Common myeloid progenitor, CD34-positive (primary cell): ENCODE results near the gene NUDT15.
"Not testable (repeated sequence)": the region's sequence is repeated elsewhere in the genome, so short reads cannot be mapped to it uniquely, and the experiment has no call there.

Source experiments
- CTCF ChIA-PET: fragments of 350-600 bp; sonication (Branson Sonifier 250); formaldehyde crosslinking; loops from one replicate; lab custom pipeline; 2021; ENCODE audit warnings: antibody characterized with exemption; lab: Charles Lee
- POLR2A ChIA-PET: fragments of 350-600 bp; sonication (Branson Sonifier 250); formaldehyde crosslinking; loops from one replicate; lab custom pipeline; 2021; ENCODE audit warnings: antibody characterized with exemption; lab: Charles Lee
- DNase-seq, 3 donors: peaks; one replicate each; pipeline versions ENCODE4 v3.0.0 to v3.0.0-alpha.2; 2013
- H3K27ac ChIP-seq, 2 experiments: 1 replicate in 1 of 2; 2 replicates in 1 of 2; pipeline ENCODE4 v1.7.0; 2013; ENCODE audit warnings: inconsistent platforms in 2 of 2, low read length in 2 of 2, mild to moderate bottlenecking in 2 of 2, low read depth in 1 of 2, moderate library complexity in 1 of 2; ENCODE audit not compliant: severe bottlenecking in 2 of 2, insufficient read depth in 1 of 2, poor library complexity in 1 of 2
- H3K27me3 ChIP-seq, 5 experiments: replicated peaks in 2 of 5; 1 replicate in 3 of 5; 2 replicates in 2 of 5; pipeline versions ENCODE4 v1.6.1 to v1.7.0; 2013; ENCODE audit warnings: low read length in 4 of 5, mild to moderate bottlenecking in 2 of 5, moderate library complexity in 2 of 5, inconsistent platforms in 1 of 5; ENCODE audit not compliant: insufficient read depth in 5 of 5, control insufficient read depth in 4 of 5
- H3K36me3 ChIP-seq, 4 experiments: 1 replicate in 2 of 4; 2 replicates in 2 of 4; pipeline versions ENCODE4 v1.6.1 to v1.7.0; 2013; ENCODE audit warnings: low read length in 3 of 4, control low read depth in 1 of 4, mild to moderate bottlenecking in 1 of 4; ENCODE audit not compliant: control insufficient read depth in 4 of 4, insufficient read depth in 4 of 4
- H3K4me1 ChIP-seq, 4 experiments: 1 replicate in 3 of 4; 2 replicates in 1 of 4; pipeline versions ENCODE4 v1.6.1 to v1.7.1; 2013; ENCODE audit warnings: low read length in 3 of 4, mild to moderate bottlenecking in 3 of 4, control low read depth in 1 of 4, inconsistent platforms in 1 of 4, moderate library complexity in 1 of 4; ENCODE audit not compliant: control insufficient read depth in 4 of 4, insufficient read depth in 4 of 4; ENCODE audit errors: control extremely low read depth in 1 of 4
- H3K4me3 ChIP-seq, 7 experiments: 1 replicate in 4 of 7; 2 replicates in 3 of 7; pipeline versions ENCODE4 v1.5.1 to v1.7.0; 2013; ENCODE audit warnings: mild to moderate bottlenecking in 7 of 7, low read length in 6 of 7, moderate library complexity in 6 of 7, inconsistent platforms in 2 of 7, low read depth in 2 of 7, control low read depth in 1 of 7; ENCODE audit not compliant: insufficient read depth in 4 of 7, control insufficient read depth in 1 of 7; ENCODE audit errors: extremely low read depth in 1 of 7
- H3K9me3 ChIP-seq, 5 experiments: 1 replicate in 4 of 5; 2 replicates in 1 of 5; pipeline versions ENCODE4 v1.6.1 to v1.7.1; 2013; ENCODE audit warnings: low read length in 4 of 5, mild to moderate bottlenecking in 2 of 5, inconsistent platforms in 1 of 5, low read depth in 1 of 5, moderate library complexity in 1 of 5; ENCODE audit not compliant: control insufficient read depth in 4 of 5, insufficient read depth in 2 of 5; ENCODE audit errors: control extremely low read depth in 1 of 5
- WGBS: methylation state at CpG from one replicate; pipeline ENCODE4 v1.1.5; 2013; ENCODE audit not compliant: insufficient coverage; 5-methylcytosine and 5-hydroxymethylcytosine counted together

NUDT15 gene

GRCh38 chr13:48054601-48055000 lies 17.1 kb downstream of the NUDT15 start:
- POLR2A ChIA-PET, result no interaction called here
- no peak for DNase-seq
- WGBS, result 100% methylated on average over 3 of the region's 6 CpGs
- H3K27me3 ChIP-seq, result no peaks in the 10 kb centered on the region
- H3K9me3 ChIP-seq, result no peaks in the 10 kb centered on the region
- no peaks in the 10 kb centered on the region for H3K4me1 ChIP-seq
- CTCF ChIA-PET, result interaction anchor here (1.5 kb wide), 1 partner anchor 14 kb away, joined by 3 read pairs; no protein-coding TSS in a partner anchor
- no peak overlapping the region for H3K4me3 ChIP-seq
- peaks cover 16 to 32% (median 24%) of the 10 kb centered on the region in 4 experiments for H3K36me3 ChIP-seq
- no peak overlapping the region for H3K27ac ChIP-seq

GRCh38 chr13:48055712-48056111 lies 18.2 kb downstream of the NUDT15 start:
- CTCF ChIA-PET, result no interaction called here

GRCh38 chr13:48058536-48058935 lies 21.0 kb downstream of the NUDT15 start:
- H3K27ac ChIP-seq, H3K4me3 ChIP-seq, POLR2A ChIA-PET, DNase-seq, CTCF ChIA-PET, H3K27me3 ChIP-seq, H3K4me1 ChIP-seq, H3K9me3 ChIP-seq: not testable (repeated sequence)
- 100% methylated on average over 2 of the region's 6 CpGs for WGBS
- peaks cover 1 to 19% (median 3%) of the 10 kb centered on the region in 4 experiments for H3K36me3 ChIP-seq

More at GRCh38 chr13:48055712-48056111, 18.2 kb downstream of the NUDT15 start:
- no peaks in the 10 kb centered on the region for H3K9me3 ChIP-seq
- no peaks in the 10 kb centered on the region for H3K27me3 ChIP-seq
- H3K36me3 ChIP-seq, result peaks cover 13 to 26% (median 19%) of the 10 kb centered on the region in 4 experiments
- WGBS, result 96% methylated on average over 4 of the region's 5 CpGs
- POLR2A ChIA-PET, result no interaction called here
- H3K27ac ChIP-seq, result no peak overlapping the region
- no peak for DNase-seq
- no peak overlapping the region for H3K4me3 ChIP-seq
- no peaks in the 10 kb centered on the region for H3K4me1 ChIP-seq

GRCh38 chr13:48059951-48060350 lies 22.4 kb downstream of the NUDT15 start:
- WGBS, result 69% methylated on average over 5 of the region's 5 CpGs

GRCh38 chr13:48066310-48066989 lies 28.9 kb downstream of the NUDT15 start:
- H3K9me3 ChIP-seq, result peaks cover 8 to 71% (median 29%) of the 10 kb centered on the region in 5 experiments
- POLR2A ChIA-PET, result no interaction called here
- WGBS, result 100% methylated on average over 3 of the region's 3 CpGs

More at GRCh38 chr13:48059951-48060350, 22.4 kb downstream of the NUDT15 start:
- H3K4me3 ChIP-seq, H3K27ac ChIP-seq, H3K4me1 ChIP-seq, DNase-seq, H3K27me3 ChIP-seq, POLR2A ChIA-PET: not testable (repeated sequence)
- CTCF ChIA-PET, result interaction anchor here (1.2 kb wide), 1 partner anchor 22 kb away, joined by 3 read pairs; no protein-coding TSS in a partner anchor
- Histone ChIP-seq H3K9me3 (peaks cover 0 to 12% (median 0%) of the 10 kb centered on the region in 5 experiments), H3K36me3 (peaks cover 0 to 23% (median 3%) of the 10 kb centered on the region in 4 experiments)

GRCh38 chr13:48068036-48068435 lies 30.5 kb downstream of the NUDT15 start:
- DNase-seq, result no peak
- Histone ChIP-seq H3K9me3 (peaks cover 12 to 84% (median 43%) of the 10 kb centered on the region in 5 experiments), H3K4me1 (no peaks in the 10 kb centered on the region), H3K36me3 (peaks cover 38 to 88% (median 52%) of the 10 kb centered on the region in 4 experiments), H3K27me3 (no peaks in the 10 kb centered on the region), H3K4me3 (peak overlapping the region in 1 of 7 experiments; percentile 37), H3K27ac (no peak overlapping the region)
- ChIA-PET POLR2A (no interaction called here), CTCF (interaction anchor here (0.9 kb wide), 1 partner anchor 14 kb away, joined by 3 read pairs; no protein-coding TSS in a partner anchor)

More at GRCh38 chr13:48066310-48066989, 28.9 kb downstream of the NUDT15 start:
- DNase-seq, result no peak
- Histone ChIP-seq H3K4me1 (no peaks in the 10 kb centered on the region), H3K36me3 (peaks cover 30 to 83% (median 39%) of the 10 kb centered on the region in 4 experiments), H3K27me3 (no peaks in the 10 kb centered on the region), H3K27ac (no peak overlapping the region), H3K4me3 (peak overlapping the region in 1 of 7 experiments; percentile 24)
- CTCF ChIA-PET, result interaction anchor here (1.7 kb wide), 1 partner anchor 12 kb away, joined by 6 read pairs; no protein-coding TSS in a partner anchor

GRCh38 chr13:48068952-48069351 lies 31.4 kb downstream of the NUDT15 start:
- DNase-seq, result peak in 1 of 3 donors; percentile 21
- no peaks in the 10 kb centered on the region for H3K27me3 ChIP-seq
- POLR2A ChIA-PET, result no interaction called here
- WGBS, result no CpG with 5 or more reads among the region's 2 CpGs
- H3K27ac ChIP-seq, result no peak overlapping the region
- H3K9me3 ChIP-seq, result peaks cover 15 to 90% (median 51%) of the 10 kb centered on the region in 5 experiments
- CTCF ChIA-PET, result interaction anchor here (1.0 kb wide), 1 partner anchor 9 kb away, joined by 3 read pairs; no protein-coding TSS in a partner anchor
- H3K4me1 ChIP-seq, result no peaks in the 10 kb centered on the region
- no peak overlapping the region for H3K4me3 ChIP-seq
- H3K36me3 ChIP-seq, result peaks cover 46 to 93% (median 57%) of the 10 kb centered on the region in 4 experiments
